Measurements from ENCODE around the gene LNPK. TPM values are rescaled to one million over a fixed set of nuclear protein-coding genes. Genes with fewer than 3 reads are reported as not detected.

LNPK gene
- total RNA-seq, 1 experiment from 2014 or later: 10.3 TPM

GRCh38 chr2:175922160-175922559 lies 79.9 kb downstream of the LNPK start:
- no peaks in the 10 kb centered on the region for H3K9me3 Mint-ChIP-seq
- H3K4me1 Mint-ChIP-seq: peaks cover 11% of the 10 kb centered on the region
- TF ChIP-seq TP53 (CRISPR knock-in tag; IDR thresholded peaks at IDR 0.05) (no peak), CREM (CRISPR knock-in tag; IDR thresholded peaks at IDR 0.05) (no peak), ZSCAN18 (CRISPR knock-in tag; IDR thresholded peaks at IDR 0.05) (no peak), SMAD4 (CRISPR knock-in tag; IDR thresholded peaks at IDR 0.05) (no peak), NR1H2 (CRISPR knock-in tag; IDR thresholded peaks at IDR 0.05) (no peak), AFF4 (CRISPR knock-in tag; IDR thresholded peaks at IDR 0.05; ENCODE audit: borderline replicate concordance) (no peak), ZNF281 (CRISPR knock-in tag; IDR thresholded peaks at IDR 0.05) (no peak), ZNF138 (CRISPR knock-in tag; conservative IDR thresholded peaks at IDR 0.05) (no peak), GRHL2 (CRISPR knock-in tag; IDR thresholded peaks at IDR 0.05; ENCODE audit: insufficient replicate concordance, severe bottlenecking) (no peak), FOXP1 (CRISPR knock-in tag; IDR thresholded peaks at IDR 0.05; ENCODE audit: borderline replicate concordance) (no peak), JUN (CRISPR knock-in tag; IDR thresholded peaks at IDR 0.05) (no peak), ZNF423 (CRISPR knock-in tag; IDR thresholded peaks at IDR 0.05) (no peak), SMAD3 (CRISPR knock-in tag; IDR thresholded peaks at IDR 0.05; ENCODE audit: borderline replicate concordance) (no peak), PREB (CRISPR knock-in tag; IDR thresholded peaks at IDR 0.05; ENCODE audit: borderline replicate concordance) (no peak), NFE2L1 (CRISPR knock-in tag; IDR thresholded peaks at IDR 0.05) (no peak), IRF1 (CRISPR knock-in tag; IDR thresholded peaks at IDR 0.05) (no peak), ZNF671 (CRISPR knock-in tag; IDR thresholded peaks at IDR 0.05) (no peak)
- ChIA-PET CTCF (no interaction called here), POLR2A (no interaction called here)
- no peaks in the 10 kb centered on the region for H3K36me3 Mint-ChIP-seq
- no peak for ATAC-seq
- no peak overlapping the region for H3K4me3 Mint-ChIP-seq
- DNase-seq (ENCODE audit: low spot score): no peak
- H3K27me3 Mint-ChIP-seq (ENCODE audit: low read depth): no peaks in the 10 kb centered on the region
- H3K27ac Mint-ChIP-seq: no peak overlapping the region

- no peaks in the 10 kb centered on the region for H3K4me1 Mint-ChIP-seq
- no peaks in the 10 kb centered on the region for H3K9me3 Mint-ChIP-seq
- ChIA-PET POLR2A (no interaction called here), CTCF (no interaction called here)
- no peak overlapping the region for H3K27ac Mint-ChIP-seq
- no peaks in the 10 kb centered on the region for H3K27me3 Mint-ChIP-seq (ENCODE audit: low read depth)
- no peak for DNase-seq (ENCODE audit: low spot score)
- no peak for ATAC-seq
- H3K36me3 Mint-ChIP-seq: no peaks in the 10 kb centered on the region
- no peak overlapping the region for H3K4me3 Mint-ChIP-seq
- no peak for TF ChIP-seq ERG (CRISPR knock-in tag; IDR thresholded peaks at IDR 0.05)
- TF ChIP-seq PRRX2 (CRISPR knock-in tag; IDR thresholded peaks at IDR 0.05): no peak
- no peak for TF ChIP-seq ZNF263 (CRISPR knock-in tag; IDR thresholded peaks at IDR 0.05; ENCODE audit: low read depth)
- TF ChIP-seq CREB1 (CRISPR knock-in tag; IDR thresholded peaks at IDR 0.05): no peak
- TF ChIP-seq HMGA2 (CRISPR knock-in tag; IDR thresholded peaks at IDR 0.05): no peak
- no peak for TF ChIP-seq ZNF232 (CRISPR knock-in tag; IDR thresholded peaks at IDR 0.05)
- no peak for TF ChIP-seq TP53 (CRISPR knock-in tag; IDR thresholded peaks at IDR 0.05)
- TF ChIP-seq USF1 (CRISPR knock-in tag; IDR thresholded peaks at IDR 0.05): no peak
- no peak for TF ChIP-seq JAZF1 (CRISPR knock-in tag; IDR thresholded peaks at IDR 0.05)
- no peak for TF ChIP-seq MYBL2 (CRISPR knock-in tag; IDR thresholded peaks at IDR 0.05)
These were observed 83.1 kb downstream of the LNPK start for GRCh38 chr2:175918935-175919334.

Measured in WTC11 (cell line).